Renal cortical epithelial cell (primary cell): ENCODE results near the gene MFGE8. TPM values are rescaled to one million over a fixed set of nuclear protein-coding genes. Genes with fewer than 3 reads are reported as not detected.

Experiments used
- DNase-seq: peaks from one replicate; pipeline ENCODE4 v3.0.0-alpha.2; 2011; ENCODE audit warnings: low read depth
- total RNA-seq: library from RNA; depleted of rRNA; stranded (reverse); fragments of >200 nt; gene quantifications from 2 replicates; pipeline ENCODE4 v1.2.3, GENCODE V29; 2014

MFGE8 gene
- total RNA-seq, 1 donor from 2014 or later = 71.6 TPM

GRCh38 chr15:88900309-88900981 is 12.7 kb downstream of the MFGE8 start:
- DNase-seq = peak; percentile 44

DNA sequence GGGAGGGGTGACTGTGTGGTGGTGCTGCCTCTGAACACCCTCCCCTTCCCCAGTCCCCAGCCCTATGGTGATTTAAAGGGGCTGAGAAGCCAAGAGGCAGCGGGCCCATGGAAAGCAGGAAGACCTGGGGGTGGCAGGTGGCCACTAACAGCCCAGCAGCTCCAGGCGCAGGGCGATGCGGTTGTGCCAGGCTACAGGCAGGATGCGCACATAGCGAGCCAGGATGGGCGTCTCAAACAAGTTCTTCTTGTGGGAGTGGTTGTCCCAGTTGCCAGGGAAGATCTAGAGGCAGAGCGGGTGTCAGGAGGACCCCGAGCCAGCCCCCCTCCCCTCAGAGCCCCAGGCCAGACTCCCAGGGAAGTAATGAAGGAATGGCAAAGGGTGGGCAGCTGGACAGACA is 13.9 kb downstream of the MFGE8 start:
- no peak for DNase-seq

GRCh38 chr15:88898736-88899135 is 14.4 kb downstream of the MFGE8 start:
- DNase-seq = no peak

DNA sequence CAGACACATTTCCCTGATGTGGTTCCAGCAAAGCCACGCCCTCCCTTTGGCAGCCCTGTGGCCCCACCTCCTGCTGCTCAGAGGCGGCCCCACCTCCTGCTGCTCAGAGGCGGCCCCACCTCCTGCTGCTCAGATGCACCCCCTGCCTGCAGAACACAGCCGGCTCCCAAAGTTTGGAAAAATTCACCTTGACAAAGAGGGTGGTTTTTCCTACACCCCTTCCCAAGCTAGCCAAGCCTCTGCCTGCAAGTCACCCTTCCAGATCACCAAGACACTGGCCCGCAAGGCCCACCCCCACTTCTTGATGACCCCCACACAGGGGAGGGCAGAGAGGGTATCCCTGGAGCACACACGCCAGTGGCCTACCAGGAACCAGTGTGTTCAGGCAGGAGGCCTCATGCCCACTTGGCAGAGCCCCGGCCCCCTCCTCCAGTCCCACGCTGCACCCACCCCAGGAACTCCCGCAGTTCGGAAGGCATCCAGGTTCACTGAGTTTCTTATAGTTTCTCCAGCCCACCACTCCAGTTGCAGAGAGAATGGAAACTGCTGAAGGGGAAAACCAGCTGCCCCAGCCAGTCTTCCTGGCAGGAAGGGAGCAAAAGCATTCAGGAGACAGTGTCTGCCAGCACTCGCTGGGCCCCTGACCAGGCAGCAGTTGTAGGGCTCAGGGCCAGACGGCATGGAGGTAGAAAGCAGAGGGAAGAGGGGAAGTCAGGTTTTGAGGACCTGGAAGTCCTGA is 15.6 kb downstream of the MFGE8 start:
- DNase-seq = peak; percentile 71

DNA sequence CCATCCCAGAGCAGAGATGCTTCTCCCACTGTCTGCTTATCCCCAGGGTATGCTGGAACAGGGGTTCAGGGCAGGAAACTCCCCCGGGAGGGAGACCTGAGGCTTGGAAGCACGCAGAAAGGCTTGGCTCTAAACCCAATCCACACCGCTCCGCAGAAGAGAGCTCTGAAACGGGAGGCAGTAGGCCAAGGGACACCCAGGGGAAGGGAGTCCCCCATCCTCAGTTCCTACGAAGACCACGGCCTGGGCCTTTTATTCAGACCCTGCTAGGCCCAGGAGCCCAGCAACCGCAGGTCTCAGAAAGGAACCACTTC is 16.1 kb downstream of the MFGE8 start:
- no peak for DNase-seq

DNA sequence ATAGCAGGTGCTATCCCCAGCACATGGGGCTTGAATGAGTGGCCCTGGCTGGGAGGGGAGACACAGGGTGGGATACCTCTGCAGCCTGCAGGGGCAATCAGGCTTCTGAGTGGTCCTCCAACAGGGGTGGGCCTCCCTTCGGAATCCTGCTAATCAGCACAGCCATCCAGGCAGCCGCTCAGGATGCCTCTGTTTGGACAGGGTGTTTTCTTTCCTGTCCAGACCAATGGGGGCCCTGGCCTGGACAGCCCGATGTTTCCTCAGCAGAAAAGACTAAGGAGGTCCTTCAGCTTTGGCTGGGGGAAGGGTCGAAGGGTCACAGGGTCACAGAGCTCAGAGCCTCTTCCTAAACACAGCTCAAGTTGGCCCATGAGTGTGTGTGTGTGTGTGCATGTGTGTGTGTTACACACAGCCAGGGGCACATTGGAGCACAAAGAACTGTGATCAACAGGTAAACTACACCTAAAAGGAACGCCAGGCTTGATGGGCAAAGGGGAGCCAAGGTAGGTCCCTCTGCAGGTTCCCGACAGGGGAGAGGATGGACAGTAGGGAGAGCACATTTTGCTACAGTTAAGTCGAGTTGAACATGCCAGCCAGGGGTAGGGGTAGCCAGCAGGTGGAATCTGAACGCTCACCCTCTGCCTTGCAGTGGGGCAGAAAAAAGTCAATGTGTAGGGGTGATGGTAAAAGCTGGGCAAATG is 16.7 kb downstream of the MFGE8 start:
- no peak for DNase-seq

- DNase-seq = no peak
Observed at GRCh38 chr15:88894819-88895767, 18.1 kb downstream of the MFGE8 start, which contains the start of gene HAPLN3. Gene HAPLN3, minus strand, starts transcription at chr15:88895544. Its CDS starts 8,246 bp downstream, at chr15:88887298.

- no peak for DNase-seq
Observed at GRCh38 chr15:88894348-88894818, 18.8 kb downstream of the MFGE8 start.

DNA sequence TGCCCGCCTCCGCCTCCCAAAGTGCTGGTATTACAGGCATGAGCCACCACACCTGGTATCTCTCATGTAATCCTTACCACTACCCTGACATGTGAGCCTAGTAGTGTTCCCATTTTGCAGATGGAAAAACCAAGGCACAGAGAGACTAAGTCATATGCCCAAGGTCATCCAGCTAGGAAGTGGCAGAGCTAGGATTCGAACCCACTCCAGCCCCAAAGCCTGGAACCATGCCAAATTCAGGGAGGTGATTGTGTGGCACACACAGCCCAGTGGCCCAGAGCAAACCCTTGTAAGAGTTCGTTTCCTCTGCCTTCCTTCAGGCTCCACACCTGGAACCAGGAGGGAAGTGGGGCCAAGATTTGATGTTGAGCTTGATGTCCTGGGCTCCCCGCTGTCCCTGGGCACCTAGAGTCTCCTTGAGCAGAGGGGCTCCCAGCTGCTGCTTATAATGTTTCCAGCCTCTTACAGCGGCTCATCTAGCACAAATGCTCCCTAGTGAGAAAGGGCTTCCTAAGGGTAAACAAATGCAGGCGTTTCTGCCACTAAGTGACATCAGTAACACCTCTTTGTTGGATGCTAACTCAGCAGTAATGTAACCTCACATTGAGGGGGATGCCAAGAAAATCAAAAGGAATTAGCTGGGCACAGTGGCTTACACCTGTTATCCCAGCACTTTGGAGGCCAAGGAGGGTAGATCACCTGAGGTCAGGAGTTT is 21.5 kb downstream of the MFGE8 start:
- no peak for DNase-seq

GRCh38 chr15:88890495-88890894 is 22.7 kb downstream of the MFGE8 start:
- DNase-seq = peak; percentile 87

DNA sequence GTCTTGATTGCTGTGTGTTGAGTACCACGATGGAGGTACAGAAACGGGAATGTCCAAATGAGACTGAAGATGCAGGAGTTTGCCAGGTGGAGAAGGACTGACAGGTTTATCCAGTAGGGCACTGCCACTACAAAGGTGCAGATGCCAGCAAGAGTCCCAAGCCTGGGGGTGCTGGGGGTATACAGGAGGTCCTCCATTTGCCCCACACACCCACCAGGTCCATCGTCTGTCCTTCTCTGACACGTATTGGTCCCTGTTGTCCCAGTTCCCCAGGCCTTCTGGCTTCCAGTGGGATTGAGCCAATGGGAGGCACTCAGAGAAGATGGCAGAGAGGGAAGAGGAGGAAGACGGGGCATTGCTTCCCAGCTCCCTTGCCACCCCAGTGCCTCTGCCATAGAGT is 24.5 kb downstream of the MFGE8 start:
- no peak for DNase-seq

GRCh38 chr15:88887068-88887580 is 26.1 kb downstream of the MFGE8 start:
- DNase-seq = no peak

- peak; percentile 82 for DNase-seq
Observed at GRCh38 chr15:88882785-88883184, 30.4 kb downstream of the MFGE8 start.

GRCh38 chr15:88881775-88882174 is 31.4 kb downstream of the MFGE8 start:
- DNase-seq = no peak

GRCh38 chr15:88880944-88881740 is 32.0 kb downstream of the MFGE8 start:
- no peak for DNase-seq

GRCh38 chr15:88878720-88879184 is 34.4 kb downstream of the MFGE8 start:
- DNase-seq = peak; percentile 35

- no peak for DNase-seq
Observed at GRCh38 chr15:88877906-88878305, 35.3 kb downstream of the MFGE8 start.

- DNase-seq = no peak
Observed at GRCh38 chr15:88877415-88877814, 35.8 kb downstream of the MFGE8 start.

DNA sequence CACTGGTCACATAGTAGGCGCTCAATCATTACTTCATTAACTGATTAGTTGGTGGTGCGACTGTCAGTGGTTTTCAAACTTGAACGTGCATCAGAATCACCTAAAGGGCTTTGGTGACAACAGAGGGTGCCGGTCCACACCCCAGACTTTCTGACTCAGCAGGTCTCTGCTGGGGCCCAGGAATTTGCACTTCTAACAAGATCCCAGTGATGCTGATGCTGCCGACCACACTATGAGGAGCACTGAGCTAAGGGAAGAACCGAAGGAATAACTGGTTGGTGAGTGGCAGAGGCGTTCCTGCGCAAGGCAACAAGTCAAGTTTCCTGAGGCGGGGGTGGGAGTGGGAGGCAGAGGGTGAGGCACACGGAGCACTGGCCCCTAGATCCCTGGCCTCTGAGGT is 36.6 kb downstream of the MFGE8 start:
- DNase-seq = no peak

GRCh38 chr15:88874684-88875083 is 38.5 kb downstream of the MFGE8 start:
- DNase-seq = no peak
